Ascending aorta (tissue), 2 donors: Measurements from ENCODE around the gene PDAP1. TPM values are rescaled to one million over a fixed set of nuclear protein-coding genes. Genes with fewer than 3 reads are reported as not detected.

ENCODE experiments used
- DNase-seq, 2 donors: peaks; one replicate each; pipeline ENCODE4 v3.0.0-alpha.2; 2019; ENCODE audit warnings: low spot score in 2 of 2
- H3K27ac ChIP-seq, 2 donors: fragments of 200-600 bp; sonication (generic); one replicate each; pipeline ENCODE4 v1.5.1; 2016 to 2017; ENCODE audit warnings: mild to moderate bottlenecking in 1 of 2
- H3K27me3 ChIP-seq: fragments of 200-600 bp; sonication (generic); one replicate; pipeline ENCODE4 v1.5.1; 2017
- H3K36me3 ChIP-seq, 2 donors: fragments of 200-600 bp; sonication (generic); one replicate each; pipeline ENCODE4 v1.5.1; 2016
- H3K4me1 ChIP-seq, 2 donors: fragments of 200-600 bp; sonication (generic); one replicate each; pipeline ENCODE4 v1.5.1; 2016 to 2017; ENCODE audit warnings: mild to moderate bottlenecking in 1 of 2
- H3K4me3 ChIP-seq, 2 donors: fragments of 200-600 bp; sonication (generic); one replicate each; pipeline ENCODE4 v1.5.1; 2016 to 2017; ENCODE audit warnings: mild to moderate bottlenecking in 1 of 2
- H3K9me3 ChIP-seq, 2 donors: fragments of 200-600 bp; sonication (generic); one replicate each; pipeline ENCODE4 v1.5.1; 2016
- CTCF ChIP-seq, 3 experiments: fragments of 200-600 bp in 2 of 3; fragments of 450-650 bp in 1 of 3; sonication (generic) in 2 of 3; IDR thresholded peaks; one replicate each; pipeline ENCODE4 v1.5.1; 2016 to 2019; ENCODE audit warnings: antibody characterized with exemption in 3 of 3, mild to moderate bottlenecking in 1 of 3, moderate library complexity in 1 of 3
- intact Hi-C: fragments of 100-400 bp; cut with DNase I; formaldehyde crosslinking; loops from one replicate; pipeline ENCODE4 v1.15.1; 2023
- total RNA-seq: library from RNA; depleted of rRNA; stranded (reverse); fragments of >200 nt; gene quantifications from one replicate; pipeline ENCODE4 v1.1.0, GENCODE V29; 2016

Gene PDAP1
- total RNA-seq, 1 donor from 2014 or later: 104 TPM

GRCh38 chr7:99410635-99411034, 2.2 kb upstream of the PDAP1 start:
- intact Hi-C loops: loop anchor here (1.0 kb wide), 1 partner anchor 376 kb away; no protein-coding TSS in a partner anchor
- DNase-seq: no peak

GRCh38 chr7:99409806-99410205, 1.4 kb upstream of the PDAP1 start:
- peak overlapping the region; percentile 98 to 99 for H3K27ac ChIP-seq
- TF ChIP-seq CTCF (IDR thresholded peaks at IDR 0.05): no peak
- peaks cover 38 to 48% of the 10 kb centered on the region in 2 donors for H3K36me3 ChIP-seq
- no peaks in the 10 kb centered on the region for H3K9me3 ChIP-seq
- peaks cover 13 to 16% of the 10 kb centered on the region in 2 donors for H3K4me1 ChIP-seq
- peak overlapping the region; percentile 85 to 97 for H3K4me3 ChIP-seq
- no peaks in the 10 kb centered on the region for H3K27me3 ChIP-seq
- intact Hi-C loops: loop anchor here (1.0 to 5.0 kb wide), 5 partner anchors 17 to 376 kb away; partner anchors contain the start of genes ARPC1A, CPSF4, PTCD1 and ZNF789
- no peak for DNase-seq

More at GRCh38 chr7:99410635-99411034, 2.2 kb upstream of the PDAP1 start:
- no peak overlapping the region for H3K4me3 ChIP-seq
- peaks cover 44 to 56% of the 10 kb centered on the region in 2 donors for H3K36me3 ChIP-seq
- no peaks in the 10 kb centered on the region for H3K27me3 ChIP-seq
- no peak overlapping the region for H3K27ac ChIP-seq
- peaks cover 13 to 16% of the 10 kb centered on the region in 2 donors for H3K4me1 ChIP-seq
- no peaks in the 10 kb centered on the region for H3K9me3 ChIP-seq
- no peak for TF ChIP-seq CTCF (IDR thresholded peaks at IDR 0.05)

- H3K27me3 ChIP-seq: no peaks in the 10 kb centered on the region
- H3K9me3 ChIP-seq: no peaks in the 10 kb centered on the region
- H3K27ac ChIP-seq: peak overlapping the region; percentile 98 to 99
- no peak for TF ChIP-seq CTCF (IDR thresholded peaks at IDR 0.05)
- intact Hi-C loops: loop anchor here (1.0 to 5.0 kb wide), 4 partner anchors 16 to 82 kb away; partner anchors contain the start of genes ARPC1A, CPSF4, PTCD1 and ZNF789
- peaks cover 13 to 16% of the 10 kb centered on the region in 2 donors for H3K4me1 ChIP-seq
- H3K36me3 ChIP-seq: peaks cover 33 to 48% of the 10 kb centered on the region in 2 donors
- H3K4me3 ChIP-seq: peak overlapping the region; percentile 85 to 97
- no peak for DNase-seq
Observed at GRCh38 chr7:99409192-99409572, 785 bp upstream of the PDAP1 start.

GRCh38 chr7:99407872-99408378, 472 bp downstream of the PDAP1 start:
- Histone ChIP-seq H3K9me3 (no peaks in the 10 kb centered on the region), H3K27ac (peak overlapping the region; percentile 98 to 99), H3K4me3 (peak overlapping the region; percentile 85 to 97), H3K4me1 (peaks cover 13 to 16% of the 10 kb centered on the region in 2 donors), H3K27me3 (no peaks in the 10 kb centered on the region), H3K36me3 (peaks cover 29 to 48% of the 10 kb centered on the region in 2 donors)
- TF ChIP-seq CTCF (IDR thresholded peaks at IDR 0.05): peak in 1 of 3 experiments; percentile 1
- DNase-seq: peak; percentile 44 to 94
- intact Hi-C loops: loop anchor here (1.0 to 5.0 kb wide), 4 partner anchors 31 to 81 kb away; partner anchors contain the start of genes ARPC1A, CPSF4, PTCD1 and ZNF789

- Histone ChIP-seq H3K27me3 (no peaks in the 10 kb centered on the region), H3K4me3 (peak overlapping the region in 1 of 2 donors; percentile 97), H3K27ac (peak overlapping the region; percentile 98 to 99), H3K36me3 (peaks cover 31 to 48% of the 10 kb centered on the region in 2 donors), H3K4me1 (peaks cover 13 to 16% of the 10 kb centered on the region in 2 donors), H3K9me3 (no peaks in the 10 kb centered on the region)
- intact Hi-C loops: loop anchor here (5.0 kb wide), 1 partner anchor 79 kb away; the partner anchor contains the start of gene ARPC1A
- DNase-seq: no peak
- no peak for TF ChIP-seq CTCF (IDR thresholded peaks at IDR 0.05)
Observed at GRCh38 chr7:99406557-99406956, 1.8 kb downstream of the PDAP1 start.
